Gastrocnemius medialis (tissue), 4 donors: Measurements from ENCODE around the gene MRPL42.

Experiments
- POLR2A ChIP-seq, 2 donors: fragments of 450-650 bp; IDR thresholded peaks; one replicate each; pipeline ENCODE4 v1.6.1; 2017; ENCODE audit warnings: antibody characterized with exemption in 2 of 2, mild to moderate bottlenecking in 2 of 2, moderate library complexity in 2 of 2
- TF ChIP-seq, protein P1 (sequence below), 5 experiments: fragments of 450-650 bp in 3 of 5; fragments of 200-600 bp in 2 of 5; sonication (generic) in 2 of 5; IDR thresholded peaks in 4 of 5; conservative IDR thresholded peaks in 1 of 5; 1 replicate in 4 of 5; 2 replicates in 1 of 5; pipeline ENCODE4 v1.5.1; 2016 to 2019; ENCODE audit warnings: antibody characterized with exemption in 5 of 5, mild to moderate bottlenecking in 3 of 5, moderate library complexity in 3 of 5

DNA sequence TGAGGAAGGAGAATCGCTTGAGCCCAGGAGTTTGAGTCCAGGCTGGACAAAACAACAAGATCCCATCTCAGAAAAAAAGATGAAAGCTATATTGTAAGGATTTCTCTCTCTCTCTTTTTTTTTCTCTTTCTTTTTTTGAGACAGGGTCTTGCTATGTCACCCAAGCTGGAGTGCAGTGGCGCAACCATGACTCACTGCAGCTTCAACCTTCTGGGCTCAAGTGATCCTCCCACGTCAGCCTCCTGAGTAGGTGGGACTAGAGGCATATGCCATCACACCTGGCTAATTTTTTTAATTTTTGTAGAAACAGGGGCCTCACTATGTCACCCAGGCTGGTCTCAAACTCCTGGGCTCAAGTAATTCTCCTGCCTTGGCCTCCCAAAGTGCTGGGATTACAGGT, 5.8 kb upstream of the MRPL42 start:
- TF ChIP-seq, protein P1, sequence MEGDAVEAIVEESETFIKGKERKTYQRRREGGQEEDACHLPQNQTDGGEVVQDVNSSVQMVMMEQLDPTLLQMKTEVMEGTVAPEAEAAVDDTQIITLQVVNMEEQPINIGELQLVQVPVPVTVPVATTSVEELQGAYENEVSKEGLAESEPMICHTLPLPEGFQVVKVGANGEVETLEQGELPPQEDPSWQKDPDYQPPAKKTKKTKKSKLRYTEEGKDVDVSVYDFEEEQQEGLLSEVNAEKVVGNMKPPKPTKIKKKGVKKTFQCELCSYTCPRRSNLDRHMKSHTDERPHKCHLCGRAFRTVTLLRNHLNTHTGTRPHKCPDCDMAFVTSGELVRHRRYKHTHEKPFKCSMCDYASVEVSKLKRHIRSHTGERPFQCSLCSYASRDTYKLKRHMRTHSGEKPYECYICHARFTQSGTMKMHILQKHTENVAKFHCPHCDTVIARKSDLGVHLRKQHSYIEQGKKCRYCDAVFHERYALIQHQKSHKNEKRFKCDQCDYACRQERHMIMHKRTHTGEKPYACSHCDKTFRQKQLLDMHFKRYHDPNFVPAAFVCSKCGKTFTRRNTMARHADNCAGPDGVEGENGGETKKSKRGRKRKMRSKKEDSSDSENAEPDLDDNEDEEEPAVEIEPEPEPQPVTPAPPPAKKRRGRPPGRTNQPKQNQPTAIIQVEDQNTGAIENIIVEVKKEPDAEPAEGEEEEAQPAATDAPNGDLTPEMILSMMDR (IDR thresholded peaks at IDR 0.05 in 4 of 5, conservative IDR thresholded peaks at IDR 0.05 in 1 of 5), result no peak
- TF ChIP-seq POLR2A (IDR thresholded peaks at IDR 0.05), result no peak
